Pancreas (tissue), 10 donors: ENCODE data around the gene FBXO7. TPM values are rescaled to one million over a fixed set of nuclear protein-coding genes. Genes with fewer than 3 reads are reported as not detected.

Source experiments
- ATAC-seq, 4 donors: fragments of 200-7000 bp; cut with Tn5 transposase; one replicate each; pipeline versions ENCODE4 v1.8.0 to v1.9.1; 2020; ENCODE audit warnings: mild to moderate bottlenecking in 4 of 4, moderate library complexity in 4 of 4
- DNase-seq, 6 donors: peaks; one replicate each; pipeline ENCODE4 v3.0.0-alpha.2; 2020
- FAIRE-seq: peaks from 2 replicates; lab custom pipeline; 2012; peaks lifted over from hg19 to GRCh38; lab: Jason Lieb, UNC
- H3K27ac ChIP-seq, 4 donors: fragments of 200-600 bp; sonication (generic); 1 replicate in 3 of 4; 2 replicates in 1 of 4; pipeline versions ENCODE4 v1.5.0 to v1.8.0; 2020
- H3K27me3 ChIP-seq, 4 donors: fragments of 200-600 bp; one replicate each; pipeline ENCODE4 v1.8.0; 2021
- H3K36me3 ChIP-seq, 3 donors: fragments of 200-600 bp; sonication (generic) in 1 of 3; one replicate each; pipeline versions ENCODE4 v1.5.0 to v1.8.0; 2020 to 2021
- H3K4me1 ChIP-seq, 3 donors: fragments of 200-600 bp; one replicate each; pipeline ENCODE4 v1.8.0; 2021
- H3K4me3 ChIP-seq, 4 donors: fragments of 200-600 bp; sonication (generic) in 2 of 4; one replicate each; pipeline versions ENCODE4 v1.5.0 to v1.8.0; 2020 to 2021
- H3K9me3 ChIP-seq, 4 donors: fragments of 200-600 bp; one replicate each; pipeline ENCODE4 v1.8.0; 2021
- WGBS, 2 donors: extraction: QIAGEN DNeasy Blood & Tissue Kit; methylation state at CpG; one replicate each; pipeline ENCODE4 v1.1.7; 2013; 5-methylcytosine and 5-hydroxymethylcytosine counted together
- intact Hi-C, 3 donors: fragments of 100-400 bp; cut with DNase I; formaldehyde crosslinking; loops; one replicate each; pipeline versions ENCODE4 v1.11.1 to v1.14.2; 2022
- polyA plus RNA-seq, 2 donors: library from polyadenylated mRNA; stranded (reverse); fragments of 200-250 nt; gene quantifications; one replicate each; pipeline ENCODE4 v1.2.3, GENCODE V29; 2013
- total RNA-seq, 6 donors: library from RNA; stranded (reverse); fragmentation: NEBNext Ultra II Directional in 4 of 6; extraction: Animal tissue kit (Norgen Biotek cat#: 25700) in 4 of 6; gene quantifications; one replicate each; pipeline versions ENCODE4 v1.2.1 to v1.2.4, GENCODE V29; 2021 to 2023
- TF ChIP-seq, protein P1 (sequence below), 4 donors: fragments of 200-600 bp; sonication (generic) in 3 of 4; IDR thresholded peaks; one replicate each; pipeline versions ENCODE4 v1.5.0 to v1.8.0; 2021; ENCODE audit warnings: antibody characterized with exemption in 4 of 4
- donor health status: healthy with polysubstance abuse.
- donor health status: DM: no; HTN: no; CAD: no; lungs with moderate emphysema.
- donor health status: DM: no; HTN: no; CAD: no.
- donor health status: control.
- donor health status: control.
- donor health status: Bipolar disorder and iron deficiency.
- donor health status: DM: yes; HTN: yes; CAD: no.
- donor health status: DM: no; HTN: no; CAD: no.
- donor health status: DM: no; HTN: no; CAD: no.
- donor health status: DM: yes; HTN: yes; CAD: no.

Gene FBXO7
- total and polyA plus RNA-seq, 8 donors: 22.5 to 57.0 (median 28.7) TPM

DNA sequence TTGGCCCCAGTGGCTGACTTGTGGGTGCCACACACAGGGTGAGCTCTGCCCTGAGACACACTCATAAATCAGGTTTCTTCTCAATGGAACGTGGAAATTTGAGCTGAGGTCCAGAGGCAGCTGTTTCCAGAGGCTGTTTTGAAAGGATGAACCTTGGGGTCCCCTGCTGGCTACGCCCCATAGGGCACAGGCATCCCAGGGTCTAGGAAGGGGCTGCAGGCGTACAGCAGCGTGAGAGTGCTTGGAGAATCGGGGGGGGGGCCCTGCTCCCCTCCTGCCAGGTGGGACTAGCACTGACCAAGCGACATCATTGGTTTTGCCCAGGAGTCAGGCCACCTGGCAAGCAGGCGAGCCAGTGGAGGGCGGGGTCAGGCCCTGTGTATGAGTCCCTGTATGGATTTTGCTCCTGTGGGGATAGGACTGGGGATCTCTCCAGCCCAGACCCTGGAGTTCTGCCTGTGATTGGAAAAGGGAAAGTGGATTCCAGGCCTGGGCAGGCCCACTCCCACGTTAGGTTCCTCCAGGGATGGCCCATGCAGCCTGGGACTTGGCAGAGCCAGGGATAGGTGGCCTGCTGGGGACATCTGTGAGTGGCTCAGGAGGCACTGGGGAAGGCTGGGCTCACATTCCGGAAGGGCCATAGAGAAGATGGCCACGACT is 61.0 kb downstream of the FBXO7 start:
- intact Hi-C loops: loop anchor here in 2 of 3 donors (10.0 kb wide), 2 partner anchors 259 to 459 kb away; no protein-coding TSS in a partner anchor
- H3K27ac ChIP-seq: no peak overlapping the region
- H3K4me1 ChIP-seq: peaks cover 0 to 4% (median 0%) of the 10 kb centered on the region in 3 donors
- FAIRE-seq (no peak), DNase-seq (no peak), ATAC-seq (no peak)
- TF ChIP-seq, protein P1, sequence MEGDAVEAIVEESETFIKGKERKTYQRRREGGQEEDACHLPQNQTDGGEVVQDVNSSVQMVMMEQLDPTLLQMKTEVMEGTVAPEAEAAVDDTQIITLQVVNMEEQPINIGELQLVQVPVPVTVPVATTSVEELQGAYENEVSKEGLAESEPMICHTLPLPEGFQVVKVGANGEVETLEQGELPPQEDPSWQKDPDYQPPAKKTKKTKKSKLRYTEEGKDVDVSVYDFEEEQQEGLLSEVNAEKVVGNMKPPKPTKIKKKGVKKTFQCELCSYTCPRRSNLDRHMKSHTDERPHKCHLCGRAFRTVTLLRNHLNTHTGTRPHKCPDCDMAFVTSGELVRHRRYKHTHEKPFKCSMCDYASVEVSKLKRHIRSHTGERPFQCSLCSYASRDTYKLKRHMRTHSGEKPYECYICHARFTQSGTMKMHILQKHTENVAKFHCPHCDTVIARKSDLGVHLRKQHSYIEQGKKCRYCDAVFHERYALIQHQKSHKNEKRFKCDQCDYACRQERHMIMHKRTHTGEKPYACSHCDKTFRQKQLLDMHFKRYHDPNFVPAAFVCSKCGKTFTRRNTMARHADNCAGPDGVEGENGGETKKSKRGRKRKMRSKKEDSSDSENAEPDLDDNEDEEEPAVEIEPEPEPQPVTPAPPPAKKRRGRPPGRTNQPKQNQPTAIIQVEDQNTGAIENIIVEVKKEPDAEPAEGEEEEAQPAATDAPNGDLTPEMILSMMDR (IDR thresholded peaks at IDR 0.05): no peak
- no peak overlapping the region for H3K4me3 ChIP-seq
- H3K27me3 ChIP-seq: no peaks in the 10 kb centered on the region
- H3K9me3 ChIP-seq: no peaks in the 10 kb centered on the region
- WGBS, 2 donors: 79 to 85% methylated on average over 11 of the region's 11 CpGs
- no peaks in the 10 kb centered on the region for H3K36me3 ChIP-seq

DNA sequence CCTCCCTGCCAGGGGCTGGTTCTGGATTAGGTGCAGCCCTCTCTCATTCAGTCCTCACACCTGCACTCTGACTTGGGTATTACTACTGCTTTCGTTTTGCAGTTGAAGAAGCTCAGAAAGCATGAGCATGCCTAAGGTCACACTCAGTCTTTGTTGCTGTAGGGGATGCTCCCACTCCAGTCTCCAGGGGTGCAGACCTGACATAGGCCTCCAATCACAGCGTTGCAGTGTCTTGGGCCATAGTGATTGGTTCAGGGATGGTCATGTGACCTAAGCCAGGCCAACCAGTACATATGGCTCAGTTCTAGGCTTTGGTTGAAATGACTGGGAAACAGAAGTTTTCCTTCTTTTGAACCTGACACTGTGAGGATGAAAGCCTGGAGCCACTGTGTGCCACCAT is 61.7 kb downstream of the FBXO7 start:
- intact Hi-C loops: loop anchor here in 2 of 3 donors (10.0 kb wide), 2 partner anchors 258 to 458 kb away; no protein-coding TSS in a partner anchor
- 69 to 92% methylated on average over 2 of the region's 2 CpGs for WGBS, 2 donors
- Histone ChIP-seq H3K36me3 (no peaks in the 10 kb centered on the region), H3K4me3 (no peak overlapping the region), H3K27me3 (no peaks in the 10 kb centered on the region), H3K27ac (no peak overlapping the region), H3K4me1 (peaks cover 0 to 4% (median 0%) of the 10 kb centered on the region in 3 donors), H3K9me3 (no peaks in the 10 kb centered on the region)
- no peak for FAIRE-seq
- no peak for DNase-seq
- ATAC-seq: no peak
- TF ChIP-seq, protein P1 (IDR thresholded peaks at IDR 0.05): no peak

DNA sequence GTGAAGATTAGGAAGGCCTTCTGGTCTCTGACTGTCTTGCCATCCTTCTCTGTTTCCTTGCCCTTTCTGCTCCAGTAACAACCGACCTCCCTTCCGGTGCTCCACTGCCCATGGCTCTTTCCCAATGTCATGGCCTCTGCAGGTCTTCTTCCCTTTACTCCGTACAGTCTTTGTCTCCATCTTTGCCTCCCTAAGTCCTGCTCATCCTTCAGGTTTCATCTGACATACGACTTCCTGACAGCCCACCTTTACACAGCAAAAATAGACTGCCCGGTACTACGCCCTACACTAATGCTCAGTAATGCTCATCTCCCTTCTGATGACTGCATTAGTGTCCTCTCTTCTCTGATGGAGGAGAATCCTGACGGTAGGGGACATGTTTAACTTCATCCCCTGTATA is 63.9 kb downstream of the FBXO7 start:
- H3K36me3 ChIP-seq: no peaks in the 10 kb centered on the region
- H3K27ac ChIP-seq: no peak overlapping the region
- no peaks in the 10 kb centered on the region for H3K4me1 ChIP-seq
- no peaks in the 10 kb centered on the region for H3K27me3 ChIP-seq
- intact Hi-C loops: loop anchor here in 2 of 3 donors (10.0 kb wide), 2 partner anchors 256 to 456 kb away; no protein-coding TSS in a partner anchor
- FAIRE-seq (no peak), DNase-seq (no peak), ATAC-seq (no peak)
- H3K9me3 ChIP-seq: no peaks in the 10 kb centered on the region
- no peak overlapping the region for H3K4me3 ChIP-seq
- WGBS, 2 donors: 74 to 89% methylated on average over 7 of the region's 7 CpGs
- TF ChIP-seq, protein P1 (IDR thresholded peaks at IDR 0.05): no peak

DNA sequence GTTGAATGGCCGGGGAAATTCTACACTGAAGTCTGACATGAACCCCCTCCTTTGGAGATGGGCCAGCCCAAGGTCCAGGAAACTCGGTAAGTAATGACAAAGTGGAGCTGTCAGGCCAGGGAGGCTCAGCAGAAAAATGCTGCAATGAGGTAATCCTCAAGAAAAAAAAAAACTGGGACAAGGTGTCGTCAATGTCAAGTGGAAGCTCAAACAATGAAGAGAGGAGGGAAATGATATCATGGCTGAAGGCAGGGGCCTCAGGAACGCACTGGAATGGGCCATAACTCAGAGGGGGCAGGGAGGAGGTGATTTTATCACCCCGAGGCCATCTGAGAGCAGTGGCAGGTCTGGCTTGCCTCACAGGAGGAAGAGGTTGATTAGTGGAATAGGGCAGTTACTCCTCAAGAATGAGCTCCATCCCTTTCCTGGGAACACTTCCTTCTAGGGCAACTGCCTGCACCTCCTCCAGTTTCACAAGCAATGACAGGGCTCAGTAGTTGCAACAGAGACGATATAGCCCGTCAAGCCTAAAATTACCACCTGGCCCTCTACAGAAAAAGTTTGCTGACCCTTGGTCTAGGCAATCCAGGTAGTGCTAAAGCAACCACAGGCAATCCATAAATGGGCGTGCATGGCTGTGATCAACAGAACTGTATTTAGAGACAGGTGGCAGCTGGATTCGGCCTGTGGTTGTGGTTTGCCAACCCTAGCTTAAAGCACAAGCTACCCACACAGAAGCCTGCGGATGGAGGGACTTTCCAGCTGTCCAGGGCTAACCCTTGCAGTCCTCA is 65.2 kb downstream of the FBXO7 start:
- ATAC-seq: no peak
- Histone ChIP-seq H3K4me3 (no peak overlapping the region), H3K27me3 (no peaks in the 10 kb centered on the region), H3K4me1 (no peaks in the 10 kb centered on the region), H3K9me3 (no peaks in the 10 kb centered on the region), H3K36me3 (no peaks in the 10 kb centered on the region), H3K27ac (no peak overlapping the region)
- TF ChIP-seq, protein P1 (IDR thresholded peaks at IDR 0.05): no peak
- FAIRE-seq: no peak
- WGBS, 2 donors: 41 to 44% methylated on average over 10 of the region's 10 CpGs
- intact Hi-C loops: loop anchor here in 2 of 3 donors (10.0 kb wide), 2 partner anchors 255 to 455 kb away; no protein-coding TSS in a partner anchor
- no peak for DNase-seq
